Hematopoietic multipotent progenitor cell treated with erythropoietin and hydrocortisone succinate and interleukin-3 and kit ligand, for 4 days (in vitro differentiated cells): ENCODE data around the gene DLX6.

Source experiments
- DNase-seq: peaks from one replicate; pipeline ENCODE4 v3.0.0-alpha.2; 2015

The DLX6 gene

GRCh38 chr7:97011536-97012364 is 6.4 kb downstream of the DLX6 start:
- DNase-seq: no peak

- no peak for DNase-seq
These were observed 7.2 kb downstream of the DLX6 start for GRCh38 chr7:97012365-97013133.

- DNase-seq: no peak
These were observed 7.9 kb downstream of the DLX6 start for GRCh38 chr7:97013134-97013844.

GRCh38 chr7:97013845-97014134 is 8.4 kb downstream of the DLX6 start:
- DNase-seq: no peak

- no peak for DNase-seq
These were observed 8.9 kb downstream of the DLX6 start for GRCh38 chr7:97014145-97014750.

GRCh38 chr7:97015279-97015678 is 9.9 kb downstream of the DLX6 start:
- no peak for DNase-seq

- DNase-seq: no peak
These were observed 10.5 kb downstream of the DLX6 start for GRCh38 chr7:97015756-97016380.

- no peak for DNase-seq
These were observed 11.2 kb downstream of the DLX6 start for GRCh38 chr7:97016381-97017191.

- DNase-seq: no peak
These were observed 12.1 kb downstream of the DLX6 start for GRCh38 chr7:97017192-97018125.

GRCh38 chr7:97018126-97018601 is 12.8 kb downstream of the DLX6 start:
- DNase-seq: no peak

GRCh38 chr7:97018791-97019531 is 13.6 kb downstream of the DLX6 start:
- DNase-seq: no peak

- DNase-seq: no peak
These were observed 14.4 kb downstream of the DLX6 start for GRCh38 chr7:97019710-97020225.

- DNase-seq: no peak
These were observed 15.2 kb downstream of the DLX6 start for GRCh38 chr7:97020601-97020995.

GRCh38 chr7:97020996-97021746 is 15.8 kb downstream of the DLX6 start:
- no peak for DNase-seq

- no peak for DNase-seq
These were observed 16.6 kb downstream of the DLX6 start for GRCh38 chr7:97021747-97022490.

- DNase-seq: peak; percentile 71
These were observed 17.3 kb downstream of the DLX6 start for GRCh38 chr7:97022491-97023306.
